Measurements from ENCODE around the gene PRIMPOL. TPM values are rescaled to one million over a fixed set of nuclear protein-coding genes. Genes with fewer than 3 reads are reported as not detected.

Gene PRIMPOL
- total RNA-seq, 1 experiment from 2014 or later, result 8.3 TPM

GRCh38 chr4:184721254-184721653 is 71.7 kb downstream of the PRIMPOL start (continued):
- TF ChIP-seq, protein P1, sequence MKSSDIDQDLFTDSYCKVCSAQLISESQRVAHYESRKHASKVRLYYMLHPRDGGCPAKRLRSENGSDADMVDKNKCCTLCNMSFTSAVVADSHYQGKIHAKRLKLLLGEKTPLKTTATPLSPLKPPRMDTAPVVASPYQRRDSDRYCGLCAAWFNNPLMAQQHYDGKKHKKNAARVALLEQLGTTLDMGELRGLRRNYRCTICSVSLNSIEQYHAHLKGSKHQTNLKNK (CRISPR knock-in tag; IDR thresholded peaks at IDR 0.05), result no peak
- TF ChIP-seq ETV6 (CRISPR knock-in tag; IDR thresholded peaks at IDR 0.05) (no peak), JUN (CRISPR knock-in tag; IDR thresholded peaks at IDR 0.05) (no peak), NR2C2 (CRISPR knock-in tag; IDR thresholded peaks at IDR 0.05) (no peak), TEAD1 (CRISPR knock-in tag; IDR thresholded peaks at IDR 0.05) (no peak)
- TF ChIP-seq, protein P2, sequence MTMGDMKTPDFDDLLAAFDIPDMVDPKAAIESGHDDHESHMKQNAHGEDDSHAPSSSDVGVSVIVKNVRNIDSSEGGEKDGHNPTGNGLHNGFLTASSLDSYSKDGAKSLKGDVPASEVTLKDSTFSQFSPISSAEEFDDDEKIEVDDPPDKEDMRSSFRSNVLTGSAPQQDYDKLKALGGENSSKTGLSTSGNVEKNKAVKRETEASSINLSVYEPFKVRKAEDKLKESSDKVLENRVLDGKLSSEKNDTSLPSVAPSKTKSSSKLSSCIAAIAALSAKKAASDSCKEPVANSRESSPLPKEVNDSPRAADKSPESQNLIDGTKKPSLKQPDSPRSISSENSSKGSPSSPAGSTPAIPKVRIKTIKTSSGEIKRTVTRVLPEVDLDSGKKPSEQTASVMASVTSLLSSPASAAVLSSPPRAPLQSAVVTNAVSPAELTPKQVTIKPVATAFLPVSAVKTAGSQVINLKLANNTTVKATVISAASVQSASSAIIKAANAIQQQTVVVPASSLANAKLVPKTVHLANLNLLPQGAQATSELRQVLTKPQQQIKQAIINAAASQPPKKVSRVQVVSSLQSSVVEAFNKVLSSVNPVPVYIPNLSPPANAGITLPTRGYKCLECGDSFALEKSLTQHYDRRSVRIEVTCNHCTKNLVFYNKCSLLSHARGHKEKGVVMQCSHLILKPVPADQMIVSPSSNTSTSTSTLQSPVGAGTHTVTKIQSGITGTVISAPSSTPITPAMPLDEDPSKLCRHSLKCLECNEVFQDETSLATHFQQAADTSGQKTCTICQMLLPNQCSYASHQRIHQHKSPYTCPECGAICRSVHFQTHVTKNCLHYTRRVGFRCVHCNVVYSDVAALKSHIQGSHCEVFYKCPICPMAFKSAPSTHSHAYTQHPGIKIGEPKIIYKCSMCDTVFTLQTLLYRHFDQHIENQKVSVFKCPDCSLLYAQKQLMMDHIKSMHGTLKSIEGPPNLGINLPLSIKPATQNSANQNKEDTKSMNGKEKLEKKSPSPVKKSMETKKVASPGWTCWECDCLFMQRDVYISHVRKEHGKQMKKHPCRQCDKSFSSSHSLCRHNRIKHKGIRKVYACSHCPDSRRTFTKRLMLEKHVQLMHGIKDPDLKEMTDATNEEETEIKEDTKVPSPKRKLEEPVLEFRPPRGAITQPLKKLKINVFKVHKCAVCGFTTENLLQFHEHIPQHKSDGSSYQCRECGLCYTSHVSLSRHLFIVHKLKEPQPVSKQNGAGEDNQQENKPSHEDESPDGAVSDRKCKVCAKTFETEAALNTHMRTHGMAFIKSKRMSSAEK (CRISPR knock-in tag; IDR thresholded peaks at IDR 0.05; ENCODE audit: borderline replicate concordance), result no peak

GRCh38 chr4:184722798-184723197 is 73.3 kb downstream of the PRIMPOL start:
- H3K27ac Mint-ChIP-seq, result no peak overlapping the region
- ChIA-PET POLR2A (interaction anchor here (1.8 kb wide), 1 partner anchor 11 kb away, joined by 5 read pairs; the partner anchor contains the start of gene CENPU), CTCF (interaction anchor here (1.0 kb wide), 1 partner anchor 16 kb away, joined by 3 read pairs; no protein-coding TSS in a partner anchor)
- no peaks in the 10 kb centered on the region for H3K4me1 Mint-ChIP-seq
- peaks cover 74% of the 10 kb centered on the region for H3K36me3 Mint-ChIP-seq
- no peaks in the 10 kb centered on the region for H3K9me3 Mint-ChIP-seq
- H3K27me3 Mint-ChIP-seq (ENCODE audit: low read depth), result no peaks in the 10 kb centered on the region
- DNase-seq (ENCODE audit: low spot score), result no peak
- no peak overlapping the region for H3K4me3 Mint-ChIP-seq
- ATAC-seq, result no peak
- no peak for TF ChIP-seq RELA (CRISPR knock-in tag; IDR thresholded peaks at IDR 0.05; ENCODE audit: borderline replicate concordance)
- no peak for TF ChIP-seq ZNF671 (CRISPR knock-in tag; IDR thresholded peaks at IDR 0.05)
- no peak for TF ChIP-seq ZNF263 (CRISPR knock-in tag; IDR thresholded peaks at IDR 0.05; ENCODE audit: low read depth)
- TF ChIP-seq, protein P3, sequence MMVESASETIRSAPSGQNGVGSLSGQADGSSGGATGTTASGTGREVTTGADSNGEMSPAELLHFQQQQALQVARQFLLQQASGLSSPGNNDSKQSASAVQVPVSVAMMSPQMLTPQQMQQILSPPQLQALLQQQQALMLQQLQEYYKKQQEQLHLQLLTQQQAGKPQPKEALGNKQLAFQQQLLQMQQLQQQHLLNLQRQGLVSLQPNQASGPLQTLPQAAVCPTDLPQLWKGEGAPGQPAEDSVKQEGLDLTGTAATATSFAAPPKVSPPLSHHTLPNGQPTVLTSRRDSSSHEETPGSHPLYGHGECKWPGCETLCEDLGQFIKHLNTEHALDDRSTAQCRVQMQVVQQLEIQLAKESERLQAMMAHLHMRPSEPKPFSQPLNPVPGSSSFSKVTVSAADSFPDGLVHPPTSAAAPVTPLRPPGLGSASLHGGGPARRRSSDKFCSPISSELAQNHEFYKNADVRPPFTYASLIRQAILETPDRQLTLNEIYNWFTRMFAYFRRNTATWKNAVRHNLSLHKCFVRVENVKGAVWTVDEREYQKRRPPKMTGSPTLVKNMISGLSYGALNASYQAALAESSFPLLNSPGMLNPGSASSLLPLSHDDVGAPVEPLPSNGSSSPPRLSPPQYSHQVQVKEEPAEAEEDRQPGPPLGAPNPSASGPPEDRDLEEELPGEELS (CRISPR knock-in tag; IDR thresholded peaks at IDR 0.05), result no peak
- TF ChIP-seq NFATC4 (CRISPR knock-in tag; IDR thresholded peaks at IDR 0.05), result no peak
- TF ChIP-seq, protein P4, sequence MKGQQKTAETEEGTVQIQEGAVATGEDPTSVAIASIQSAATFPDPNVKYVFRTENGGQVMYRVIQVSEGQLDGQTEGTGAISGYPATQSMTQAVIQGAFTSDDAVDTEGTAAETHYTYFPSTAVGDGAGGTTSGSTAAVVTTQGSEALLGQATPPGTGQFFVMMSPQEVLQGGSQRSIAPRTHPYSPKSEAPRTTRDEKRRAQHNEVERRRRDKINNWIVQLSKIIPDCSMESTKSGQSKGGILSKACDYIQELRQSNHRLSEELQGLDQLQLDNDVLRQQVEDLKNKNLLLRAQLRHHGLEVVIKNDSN (CRISPR knock-in tag; IDR thresholded peaks at IDR 0.05), result no peak
- no peak for TF ChIP-seq ZNF512 (CRISPR knock-in tag; IDR thresholded peaks at IDR 0.05; ENCODE audit: borderline replicate concordance)
- no peak for TF ChIP-seq ZNF232 (CRISPR knock-in tag; IDR thresholded peaks at IDR 0.05)
- TF ChIP-seq USF2 (CRISPR knock-in tag; IDR thresholded peaks at IDR 0.05), result no peak
- no peak for TF ChIP-seq IRF2 (CRISPR knock-in tag; IDR thresholded peaks at IDR 0.05; ENCODE audit: borderline replicate concordance, low read depth)
- no peak for TF ChIP-seq ESRRA (CRISPR knock-in tag; IDR thresholded peaks at IDR 0.05; ENCODE audit: borderline replicate concordance)
- TF ChIP-seq, protein P5, sequence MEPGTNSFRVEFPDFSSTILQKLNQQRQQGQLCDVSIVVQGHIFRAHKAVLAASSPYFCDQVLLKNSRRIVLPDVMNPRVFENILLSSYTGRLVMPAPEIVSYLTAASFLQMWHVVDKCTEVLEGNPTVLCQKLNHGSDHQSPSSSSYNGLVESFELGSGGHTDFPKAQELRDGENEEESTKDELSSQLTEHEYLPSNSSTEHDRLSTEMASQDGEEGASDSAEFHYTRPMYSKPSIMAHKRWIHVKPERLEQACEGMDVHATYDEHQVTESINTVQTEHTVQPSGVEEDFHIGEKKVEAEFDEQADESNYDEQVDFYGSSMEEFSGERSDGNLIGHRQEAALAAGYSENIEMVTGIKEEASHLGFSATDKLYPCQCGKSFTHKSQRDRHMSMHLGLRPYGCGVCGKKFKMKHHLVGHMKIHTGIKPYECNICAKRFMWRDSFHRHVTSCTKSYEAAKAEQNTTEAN (CRISPR knock-in tag; IDR thresholded peaks at IDR 0.05), result no peak
- TF ChIP-seq ZNF121 (CRISPR knock-in tag; IDR thresholded peaks at IDR 0.05), result no peak
- TF ChIP-seq ZNF219 (CRISPR knock-in tag; IDR thresholded peaks at IDR 0.05; ENCODE audit: borderline replicate concordance), result no peak
- no peak for TF ChIP-seq NFYB (CRISPR knock-in tag; conservative IDR thresholded peaks at IDR 0.05; ENCODE audit: low read depth)
- TF ChIP-seq ARID4B (CRISPR knock-in tag; IDR thresholded peaks at IDR 0.05; ENCODE audit: borderline replicate concordance), result no peak
